ENCODE results near the gene CXADR.
"Not testable (repeated sequence)": the region's sequence is repeated elsewhere in the genome, so short reads cannot be mapped to it uniquely, and the experiment has no call there.

The CXADR gene

GRCh38 chr21:17506951-17507350 lies 5.9 kb upstream of the CXADR start:
- no peak for DNase-seq

GRCh38 chr21:17507591-17507990 lies 5.3 kb upstream of the CXADR start:
- DNase-seq = no peak

GRCh38 chr21:17513214-17514123 lies 626 bp downstream of the CXADR start:
- DNase-seq = no peak

GRCh38 chr21:17514124-17514845 lies 1.4 kb downstream of the CXADR start:
- no peak for DNase-seq

- not testable (repeated sequence) for DNase-seq
Measured at GRCh38 chr21:17517008-17517407, 4.2 kb downstream of the CXADR start.

- DNase-seq = no peak
Measured at GRCh38 chr21:17519208-17519738, 6.4 kb downstream of the CXADR start.

GRCh38 chr21:17519965-17520609 lies 7.2 kb downstream of the CXADR start:
- no peak for DNase-seq

- no peak for DNase-seq
Measured at GRCh38 chr21:17523007-17523451, 10.2 kb downstream of the CXADR start.

- DNase-seq = not testable (repeated sequence)
Measured at GRCh38 chr21:17523979-17524494, 11.2 kb downstream of the CXADR start.

- DNase-seq = no peak
Measured at GRCh38 chr21:17524635-17525034, 11.8 kb downstream of the CXADR start.

- no peak for DNase-seq
Measured at GRCh38 chr21:17526776-17527175, 13.9 kb downstream of the CXADR start.

- DNase-seq = no peak
Measured at GRCh38 chr21:17527240-17527639, 14.4 kb downstream of the CXADR start.

- DNase-seq = no peak
Measured at GRCh38 chr21:17527711-17528110, 14.9 kb downstream of the CXADR start.

- DNase-seq = no peak
Measured at GRCh38 chr21:17529648-17530047, 16.8 kb downstream of the CXADR start.

- DNase-seq = no peak
Measured at GRCh38 chr21:17532292-17532691, 19.4 kb downstream of the CXADR start.

- no peak for DNase-seq
Measured at GRCh38 chr21:17536381-17536780, 23.5 kb downstream of the CXADR start.

- no peak for DNase-seq
Measured at GRCh38 chr21:17537299-17537698, 24.5 kb downstream of the CXADR start.

- DNase-seq = no peak
Measured at GRCh38 chr21:17538576-17538975, 25.7 kb downstream of the CXADR start.

GRCh38 chr21:17539323-17539722 lies 26.5 kb downstream of the CXADR start:
- no peak for DNase-seq

GRCh38 chr21:17539743-17540341 lies 27.0 kb downstream of the CXADR start:
- DNase-seq = no peak

GRCh38 chr21:17540530-17540929 lies 27.7 kb downstream of the CXADR start:
- DNase-seq = no peak

GRCh38 chr21:17542371-17543011 lies 29.6 kb downstream of the CXADR start:
- DNase-seq = no peak

All from NCI-H1436 treated with DMSO at 0.1 percent for 48 hours (cell line).